Stimulated activated naive CD8-positive, alpha-beta T cell treated with anti-CD3 and anti-CD28 coated beads, Interleukin-15, Interleukin-2, amounts not matched to agents 100 U/mL and 50 U/mL, for 24 hours (primary cell): ENCODE measurements around the gene DTNA.
"Not testable (repeated sequence)": the region's sequence is repeated elsewhere in the genome, so short reads cannot be mapped to it uniquely, and the experiment has no call there.

ENCODE experiments used
- ATAC-seq: fragments of 150-1000 bp; cut with Tn5 transposase; one replicate; pipeline ENCODE4 v1.10.0; 2021
- DNase-seq: peaks from one replicate; pipeline ENCODE4 v3.0.0; 2021

Gene DTNA

GRCh38 chr18:34725737-34726136, 15.6 kb downstream of the DTNA start:
- not testable (repeated sequence) for ATAC-seq

GRCh38 chr18:34726286-34727004, 16.3 kb downstream of the DTNA start:
- no peak for DNase-seq
- no peak for ATAC-seq

More at GRCh38 chr18:34725737-34726136, 15.6 kb downstream of the DTNA start:
- DNase-seq = not testable (repeated sequence)

- no peak for DNase-seq
- peak; percentile 28 for ATAC-seq
Measured at GRCh38 chr18:34729264-34729663, 19.2 kb downstream of the DTNA start.

- no peak for DNase-seq
- no peak for ATAC-seq
Measured at GRCh38 chr18:34729740-34730355, 19.8 kb downstream of the DTNA start.

GRCh38 chr18:34730774-34731173, 20.7 kb downstream of the DTNA start:
- ATAC-seq (no peak), DNase-seq (no peak)

- ATAC-seq (no peak), DNase-seq (no peak)
Measured at GRCh38 chr18:34734056-34734455, 24.0 kb downstream of the DTNA start.

GRCh38 chr18:34734526-34734925, 24.4 kb downstream of the DTNA start:
- ATAC-seq, DNase-seq: not testable (repeated sequence)

GRCh38 chr18:34738175-34738894, 28.2 kb downstream of the DTNA start:
- DNase-seq = no peak
- no peak for ATAC-seq

GRCh38 chr18:34740101-34740500, 30.0 kb downstream of the DTNA start:
- DNase-seq (no peak), ATAC-seq (no peak)

- no peak for ATAC-seq
Measured at GRCh38 chr18:34740724-34741123, 30.6 kb downstream of the DTNA start.

GRCh38 chr18:34741401-34741800, 31.3 kb downstream of the DTNA start:
- DNase-seq (no peak), ATAC-seq (no peak)

More at GRCh38 chr18:34740724-34741123, 30.6 kb downstream of the DTNA start:
- DNase-seq = no peak

GRCh38 chr18:34742891-34743341, 32.8 kb downstream of the DTNA start:
- no peak for ATAC-seq
- no peak for DNase-seq

- no peak for DNase-seq
Measured at GRCh38 chr18:34744569-34744968, 34.5 kb downstream of the DTNA start.

GRCh38 chr18:34746614-34747013, 36.5 kb downstream of the DTNA start:
- ATAC-seq = no peak
- no peak for DNase-seq

More at GRCh38 chr18:34744569-34744968, 34.5 kb downstream of the DTNA start:
- no peak for ATAC-seq

- ATAC-seq (no peak), DNase-seq (no peak)
Measured at GRCh38 chr18:34749721-34750120, 39.6 kb downstream of the DTNA start.

- no peak for DNase-seq
- no peak for ATAC-seq
Measured at GRCh38 chr18:34752056-34752455, 42.0 kb downstream of the DTNA start.

GRCh38 chr18:34754300-34754699, 44.2 kb downstream of the DTNA start:
- ATAC-seq = no peak
- DNase-seq = no peak

- no peak for DNase-seq
Measured at GRCh38 chr18:34757666-34758065, 47.6 kb downstream of the DTNA start.

GRCh38 chr18:34758378-34758948, 48.4 kb downstream of the DTNA start:
- ATAC-seq (no peak), DNase-seq (no peak)

More at GRCh38 chr18:34757666-34758065, 47.6 kb downstream of the DTNA start:
- ATAC-seq = no peak

- no peak for ATAC-seq
Measured at GRCh38 chr18:34760444-34760843, 50.3 kb downstream of the DTNA start.

GRCh38 chr18:34764451-34764850, 54.4 kb downstream of the DTNA start:
- DNase-seq = no peak
- no peak for ATAC-seq

More at GRCh38 chr18:34760444-34760843, 50.3 kb downstream of the DTNA start:
- no peak for DNase-seq

GRCh38 chr18:34767601-34768027, 57.5 kb downstream of the DTNA start:
- no peak for DNase-seq
- ATAC-seq = no peak
